Esophagus mucosa (tissue), 1 donor: ENCODE results near the gene ARHGAP27. TPM values are rescaled to one million over a fixed set of nuclear protein-coding genes. Genes with fewer than 3 reads are reported as not detected.

Source experiments
- ATAC-seq: fragments of 200-7000 bp; cut with Tn5 transposase; one replicate; pipeline ENCODE4 v1.9.1; 2020
- total RNA-seq: library from RNA; stranded (reverse); gene quantifications from one replicate; pipeline ENCODE4 v1.2.4, GENCODE V29; 2023
- donor health status: DM: yes; HTN: yes; CAD: no.

Gene ARHGAP27
- total RNA-seq, 1 donor from 2014 or later: 69.0 TPM

DNA sequence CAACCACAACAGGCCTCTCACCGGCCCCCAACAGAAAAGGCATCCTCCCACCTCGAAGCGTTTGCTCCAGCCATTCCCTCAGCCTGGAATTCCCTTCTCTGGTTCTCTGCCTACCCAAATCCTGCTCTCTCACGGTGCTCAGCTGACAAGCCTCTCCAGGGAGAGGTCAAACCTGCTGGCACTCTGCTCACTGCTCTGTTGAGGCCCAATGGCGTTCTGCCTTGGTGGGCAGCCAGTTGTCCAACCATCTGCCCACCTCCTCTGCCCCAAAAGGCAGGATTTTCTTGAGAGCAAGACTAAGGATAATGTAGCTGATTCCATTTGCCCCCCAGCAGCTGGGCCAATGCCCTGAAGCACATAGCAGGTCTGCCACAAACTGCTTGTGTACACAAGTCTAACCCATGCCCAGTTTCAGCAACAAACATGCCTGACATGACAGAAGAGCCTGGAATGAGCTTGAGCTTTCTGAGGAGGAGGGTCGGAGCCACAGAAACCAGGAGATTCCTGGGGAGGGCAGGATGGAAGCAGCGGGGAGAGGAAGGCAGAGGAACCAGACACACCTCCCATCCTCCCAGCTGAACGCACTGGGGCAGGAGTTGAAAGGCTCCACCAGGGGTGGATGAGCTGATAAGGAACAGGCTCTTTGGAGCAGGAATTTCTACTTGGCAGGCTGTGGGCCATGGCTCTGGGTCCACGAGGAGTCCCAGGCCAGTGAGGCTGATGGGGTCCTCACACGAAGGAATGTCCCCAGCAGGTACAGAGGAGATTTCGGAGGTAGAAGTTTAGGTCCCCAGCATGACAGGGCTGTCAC lies 23.9 kb downstream of the ARHGAP27 start:
- ATAC-seq: no peak

- no peak for ATAC-seq
Observed at GRCh38 chr17:45406107-45406506, 26.6 kb downstream of the ARHGAP27 start.

GRCh38 chr17:45405250-45406086 lies 27.2 kb downstream of the ARHGAP27 start:
- peak; percentile 30 for ATAC-seq

DNA sequence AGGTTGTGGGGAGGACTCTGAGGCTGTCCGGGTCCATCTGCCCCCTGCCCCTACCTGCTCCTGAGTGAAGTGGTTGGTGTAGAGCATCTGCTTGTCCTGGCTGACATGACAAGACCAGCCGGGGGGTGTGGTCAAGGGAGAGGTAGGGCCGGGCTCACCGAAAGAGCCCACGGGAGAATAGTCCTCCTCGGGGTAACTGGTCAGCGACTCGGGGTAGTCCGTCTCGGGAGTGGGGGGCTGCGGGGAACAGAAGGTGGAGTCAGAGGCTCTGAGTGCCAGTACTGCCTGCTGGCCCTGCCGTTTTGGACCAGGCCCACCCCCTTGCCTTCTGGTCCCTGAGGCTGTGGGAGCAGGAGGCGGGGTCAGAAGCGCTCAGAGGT lies 27.8 kb downstream of the ARHGAP27 start:
- no peak for ATAC-seq

GRCh38 chr17:45403906-45404490 lies 28.7 kb downstream of the ARHGAP27 start:
- ATAC-seq: peak; percentile 3

GRCh38 chr17:45402916-45403315 lies 29.8 kb downstream of the ARHGAP27 start:
- no peak for ATAC-seq

DNA sequence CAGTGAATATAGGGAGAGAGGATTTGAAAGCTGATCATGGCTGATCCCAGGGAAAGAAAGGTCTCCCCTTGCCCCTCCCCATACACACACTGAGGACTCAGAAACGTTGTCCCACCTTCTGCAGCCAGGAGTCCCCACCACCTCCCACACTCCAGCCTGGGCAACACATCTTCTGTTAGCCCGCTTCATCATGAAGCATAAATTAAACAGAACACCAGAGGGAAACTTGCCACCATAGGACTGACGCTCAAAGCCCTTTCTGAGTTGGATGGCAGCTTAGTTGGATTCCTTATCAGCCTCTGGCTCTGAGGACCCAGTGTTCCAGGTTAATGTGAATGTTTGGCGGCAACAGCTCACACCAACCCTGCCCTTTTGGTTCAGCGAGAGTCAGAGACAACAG lies 33.9 kb downstream of the ARHGAP27 start:
- no peak for ATAC-seq

DNA sequence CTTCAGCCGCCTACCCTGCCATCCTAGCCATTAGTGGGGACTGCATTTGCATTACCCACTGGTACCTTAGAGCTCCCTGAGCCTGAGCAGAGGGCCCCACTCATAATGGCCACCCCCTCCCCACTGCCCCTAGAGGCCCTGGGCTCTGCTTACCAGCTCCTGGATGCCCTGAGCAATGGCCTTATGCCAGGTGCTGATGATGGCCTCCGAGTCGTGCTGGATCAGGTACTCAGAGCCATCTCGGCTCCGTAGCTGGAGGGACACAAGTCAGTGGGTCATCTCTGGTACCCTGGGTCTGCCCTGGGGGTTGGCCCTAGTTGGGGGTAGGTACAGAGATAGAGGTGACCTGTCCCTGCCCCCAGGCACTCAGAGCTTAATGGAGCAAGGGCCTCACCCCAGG lies 34.9 kb downstream of the ARHGAP27 start:
- no peak for ATAC-seq

DNA sequence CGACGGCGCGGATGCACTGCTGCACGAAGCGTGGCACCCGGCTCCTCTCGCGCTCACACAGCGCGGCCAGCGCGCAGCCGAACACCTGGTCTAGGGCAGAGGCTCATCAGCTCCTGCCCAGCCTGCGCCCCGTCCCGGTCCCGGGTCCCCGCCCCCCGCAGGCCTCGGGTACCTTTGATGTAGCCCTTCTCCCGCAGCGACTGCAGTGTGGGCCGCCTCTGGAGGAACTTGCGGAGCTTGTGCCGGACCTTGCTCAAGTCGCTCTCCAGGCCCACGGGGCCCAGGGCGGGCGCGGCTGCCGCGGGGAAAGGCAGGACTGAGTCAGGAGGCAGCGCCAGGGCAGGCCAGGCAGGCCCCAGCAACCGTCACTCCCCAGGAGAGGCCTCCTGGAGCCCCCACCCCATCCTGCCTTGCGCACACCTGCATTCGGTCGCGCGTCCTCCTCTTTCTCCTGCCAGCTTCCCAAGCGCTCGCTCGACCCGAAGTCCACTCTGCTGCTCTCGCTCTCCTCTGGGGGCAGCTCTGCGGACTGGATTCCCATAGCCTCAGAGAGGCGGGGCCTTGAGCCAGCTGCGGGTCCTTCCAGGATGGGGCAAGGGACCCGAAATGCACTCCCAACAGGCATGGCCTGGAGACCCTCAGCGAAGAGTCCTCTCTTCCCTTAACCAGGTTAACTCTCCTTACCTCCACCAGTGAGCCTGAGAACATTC lies 36.0 kb downstream of the ARHGAP27 start:
- ATAC-seq: peak; percentile 17

DNA sequence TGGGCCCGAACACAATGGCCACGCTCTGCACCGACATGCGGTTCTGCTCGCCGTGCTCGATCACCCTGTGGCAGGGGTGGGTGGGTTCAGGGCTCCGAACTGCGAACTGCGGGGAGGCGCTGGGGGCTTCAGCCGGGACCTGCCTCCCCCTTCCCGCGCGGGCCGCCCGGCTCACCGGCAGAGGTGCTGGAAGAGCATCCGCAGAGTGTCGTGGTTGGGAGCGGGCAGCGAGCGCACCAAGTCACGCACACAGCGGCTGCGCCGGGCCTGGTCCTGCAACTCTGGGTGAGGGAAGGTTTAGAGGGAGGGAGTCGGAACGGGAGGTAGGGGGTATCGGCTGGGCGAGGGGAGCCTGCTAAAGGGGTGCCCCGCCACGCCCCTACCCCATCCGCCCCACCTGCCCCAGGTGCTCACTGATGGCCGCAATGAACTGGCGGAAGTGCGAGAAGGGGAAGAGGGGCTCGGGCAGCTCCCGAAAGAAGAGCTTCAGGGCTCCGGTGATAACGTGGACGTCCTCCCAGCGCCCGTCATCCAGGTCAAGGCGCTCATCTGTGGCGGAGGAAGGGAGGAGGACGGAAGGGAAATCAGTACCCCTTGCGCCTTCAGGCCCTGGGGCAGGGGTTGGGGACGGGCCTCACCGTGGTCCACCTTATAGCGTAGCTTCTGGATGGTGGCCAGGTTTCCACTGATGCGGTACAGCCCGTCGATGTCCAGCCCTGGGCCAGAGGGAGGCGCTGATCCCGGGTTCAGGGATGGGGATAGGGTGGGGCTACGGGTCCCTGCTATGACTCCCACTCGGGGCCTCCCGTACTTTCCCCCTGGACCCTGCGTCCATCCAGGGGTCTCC lies 36.9 kb downstream of the ARHGAP27 start:
- peak; percentile 13 for ATAC-seq

DNA sequence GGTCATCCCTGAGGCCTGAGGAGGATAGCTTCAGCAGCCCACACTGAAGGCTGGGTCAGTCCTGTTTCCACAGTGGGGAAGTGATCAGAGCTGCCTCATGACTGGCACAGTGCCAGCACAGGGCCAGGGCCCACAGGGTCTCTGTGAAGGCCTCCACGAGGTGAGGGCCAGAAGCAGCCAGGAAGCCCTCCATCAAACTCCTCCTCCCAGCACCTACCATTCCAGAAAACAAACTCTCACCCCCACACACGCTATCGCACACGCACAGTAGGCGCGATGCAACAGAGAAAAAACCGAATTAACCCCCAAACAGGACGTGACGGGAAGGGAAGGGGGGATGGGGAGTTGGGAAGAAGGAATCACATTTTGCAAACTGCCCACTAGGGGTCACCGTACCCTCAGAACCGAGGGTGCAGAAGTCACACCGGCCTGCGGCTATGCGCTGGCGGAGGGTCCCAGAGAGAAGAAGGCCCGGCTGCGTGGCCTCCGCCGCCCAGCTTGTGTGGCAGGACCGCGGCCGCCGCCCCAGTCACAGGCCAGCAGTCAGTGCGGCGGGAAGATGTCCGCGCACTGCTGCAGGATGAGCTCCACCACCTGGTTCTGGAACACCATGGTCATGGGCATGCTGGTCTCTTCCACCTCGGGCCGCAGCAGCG lies 37.6 kb downstream of the ARHGAP27 start:
- ATAC-seq: peak; percentile 2

DNA sequence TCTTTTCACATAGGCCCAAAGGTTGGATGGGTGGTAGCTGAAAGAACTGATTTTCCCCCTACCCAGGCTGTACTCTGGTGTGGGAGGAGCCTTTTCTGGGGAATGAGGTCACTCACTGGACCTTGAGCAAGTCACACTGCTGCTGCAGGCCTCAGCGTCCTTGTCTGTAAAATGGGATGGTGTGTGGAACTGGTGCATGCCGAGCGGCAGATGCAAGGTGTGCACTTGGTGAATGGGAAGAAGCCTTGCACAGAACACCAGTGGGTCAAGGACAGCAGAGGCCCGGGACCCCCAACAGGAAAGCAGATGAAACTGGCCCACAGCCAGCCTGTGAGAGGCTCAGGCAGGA lies 38.1 kb downstream of the ARHGAP27 start:
- no peak for ATAC-seq

- no peak for ATAC-seq
Observed at GRCh38 chr17:45394091-45394490, 38.6 kb downstream of the ARHGAP27 start.

DNA sequence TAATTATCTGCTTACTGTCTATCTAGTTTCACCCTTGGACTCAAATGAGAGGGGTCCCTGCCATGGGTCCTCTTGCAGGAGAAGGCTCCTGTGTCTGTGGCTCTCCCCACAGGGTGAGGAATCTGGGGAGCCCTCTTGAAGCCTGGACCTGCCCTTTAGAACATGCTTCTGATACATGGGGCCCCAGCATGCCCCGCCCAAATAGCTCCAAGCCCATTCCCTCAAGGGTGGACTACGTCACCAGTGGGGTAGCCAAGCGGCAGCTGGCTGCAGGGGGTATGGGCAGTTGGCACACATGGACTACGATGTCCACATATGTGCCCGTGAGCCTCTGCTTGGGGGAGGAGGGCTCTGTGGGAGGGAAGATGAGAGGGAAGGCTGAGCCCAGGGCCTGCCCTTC lies 39.3 kb downstream of the ARHGAP27 start:
- ATAC-seq: no peak

- ATAC-seq: no peak
Observed at GRCh38 chr17:45391918-45392317, 40.8 kb downstream of the ARHGAP27 start.

GRCh38 chr17:45391291-45391690 lies 41.4 kb downstream of the ARHGAP27 start:
- peak; percentile 1 for ATAC-seq

GRCh38 chr17:45389354-45389753 lies 43.3 kb downstream of the ARHGAP27 start:
- no peak for ATAC-seq

DNA sequence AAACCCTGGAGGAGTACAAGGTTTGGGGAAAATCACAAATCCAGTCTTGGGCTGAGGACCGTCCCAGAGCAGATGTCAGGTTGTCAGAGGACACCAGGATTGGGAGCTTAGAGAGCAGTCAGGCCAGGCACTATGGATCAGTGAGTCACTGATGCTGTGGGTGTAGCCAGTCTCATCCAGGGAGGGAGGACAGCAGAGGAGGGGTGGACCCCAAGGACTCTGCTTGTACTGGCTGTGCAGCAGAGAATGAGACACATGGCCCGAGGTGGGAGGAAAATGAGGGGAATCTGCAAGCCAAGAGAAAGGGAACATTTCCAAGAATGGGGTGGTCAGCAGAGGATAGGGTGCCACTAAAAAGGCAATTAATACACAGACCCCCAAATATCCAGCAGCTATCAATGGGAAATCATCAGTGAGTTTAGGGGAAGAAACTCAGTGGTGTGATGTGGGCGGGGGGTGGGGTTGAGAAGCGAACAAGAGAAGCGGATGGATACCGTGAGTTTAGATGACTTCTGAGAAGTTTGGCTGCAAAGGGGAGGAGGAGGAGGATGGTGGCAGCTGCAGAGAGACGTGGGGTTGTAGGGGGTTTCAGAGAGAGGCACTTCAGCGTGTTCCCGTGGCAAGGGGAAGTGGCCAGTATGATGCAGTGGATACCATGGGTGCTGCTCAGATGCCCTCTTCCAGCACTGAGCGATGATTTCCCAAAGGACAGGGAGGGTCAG lies 43.9 kb downstream of the ARHGAP27 start:
- ATAC-seq: no peak

GRCh38 chr17:45387739-45388138 lies 44.9 kb downstream of the ARHGAP27 start:
- no peak for ATAC-seq

DNA sequence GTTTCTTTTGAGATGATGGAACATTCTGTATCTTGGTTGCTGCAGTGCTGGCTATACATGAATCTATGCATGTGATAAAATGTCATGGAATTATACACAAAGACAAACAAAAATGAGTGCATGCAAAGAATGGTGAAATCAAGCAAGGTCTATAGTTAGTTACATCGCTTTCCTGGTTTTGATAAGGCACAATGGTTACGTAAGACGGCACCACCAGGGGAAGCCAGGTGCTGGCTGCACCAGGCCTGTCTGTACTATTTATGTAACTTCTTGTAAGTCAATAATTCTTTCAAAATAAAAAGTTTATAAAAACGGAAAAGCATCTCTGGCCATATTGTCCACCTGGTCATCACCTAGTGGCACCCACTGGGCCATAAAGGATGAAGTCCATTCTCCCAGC lies 46.5 kb downstream of the ARHGAP27 start:
- ATAC-seq: no peak
